GM18909 (cell line): ENCODE results near the gene MACF1.

ENCODE experiments used
- ATAC-seq: cut with Tn5 transposase; IDR thresholded peaks from one replicate; pipeline ENCODE4 v1.9.1; 2021; ENCODE audit warnings: mild to moderate bottlenecking; ENCODE audit not compliant: unreplicated experiment, poor library complexity

Gene MACF1

DNA sequence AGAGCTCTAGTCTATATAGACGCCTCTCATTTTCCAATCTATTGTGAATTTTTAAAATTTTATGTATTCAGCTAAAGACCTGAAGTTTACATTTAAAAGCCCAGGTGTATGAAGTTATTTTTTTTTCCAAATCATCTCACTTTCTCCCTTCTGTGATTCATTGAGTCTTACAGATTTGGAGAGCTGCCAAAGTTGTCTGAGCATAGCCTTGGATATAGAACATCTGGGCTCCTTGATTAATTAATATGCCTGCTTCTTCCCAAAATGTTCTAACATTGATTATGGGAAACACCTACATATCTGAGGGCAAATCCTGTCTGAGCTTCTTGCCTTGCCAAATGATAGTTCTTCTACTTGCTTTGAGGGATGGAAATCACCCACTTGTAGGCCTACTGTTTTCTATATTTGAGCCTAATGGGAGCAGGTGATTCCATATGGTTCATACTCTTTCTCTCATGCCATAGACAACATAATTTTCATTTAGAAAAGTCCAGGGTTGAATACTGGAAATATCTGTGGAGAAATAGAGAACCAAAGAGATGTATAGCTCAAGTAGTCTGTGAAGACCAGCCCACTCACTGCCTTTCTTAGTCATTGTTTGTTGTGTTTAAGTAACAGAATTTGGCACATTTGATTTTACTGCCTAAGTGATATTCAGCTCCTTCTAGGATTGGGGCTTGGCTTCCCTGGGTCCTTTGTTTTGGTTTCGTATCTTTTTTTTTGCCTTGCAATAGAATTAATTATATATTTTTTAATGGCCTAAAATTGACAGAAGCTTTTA lies 46.2 kb downstream of the MACF1 start:
- ATAC-seq: no peak

DNA sequence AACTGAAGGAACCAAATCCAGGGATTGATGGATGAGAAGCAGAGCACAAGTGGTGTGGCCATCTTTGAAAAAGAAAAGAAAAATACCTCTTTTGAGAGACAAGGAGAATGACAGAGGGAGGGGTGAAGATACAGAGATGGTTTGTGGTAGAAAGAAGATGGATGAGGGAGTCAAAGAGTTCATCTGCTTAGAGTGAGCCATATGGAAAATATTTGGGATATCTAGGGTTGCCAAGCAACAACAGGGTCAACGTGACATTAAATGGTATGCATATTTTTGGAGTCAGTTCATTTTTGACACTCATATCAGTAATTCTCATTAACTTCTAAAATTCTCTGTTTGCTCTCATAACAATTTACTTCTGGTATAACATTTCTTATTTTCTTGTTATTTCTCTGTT lies 50.7 kb downstream of the MACF1 start:
- ATAC-seq: no peak

DNA sequence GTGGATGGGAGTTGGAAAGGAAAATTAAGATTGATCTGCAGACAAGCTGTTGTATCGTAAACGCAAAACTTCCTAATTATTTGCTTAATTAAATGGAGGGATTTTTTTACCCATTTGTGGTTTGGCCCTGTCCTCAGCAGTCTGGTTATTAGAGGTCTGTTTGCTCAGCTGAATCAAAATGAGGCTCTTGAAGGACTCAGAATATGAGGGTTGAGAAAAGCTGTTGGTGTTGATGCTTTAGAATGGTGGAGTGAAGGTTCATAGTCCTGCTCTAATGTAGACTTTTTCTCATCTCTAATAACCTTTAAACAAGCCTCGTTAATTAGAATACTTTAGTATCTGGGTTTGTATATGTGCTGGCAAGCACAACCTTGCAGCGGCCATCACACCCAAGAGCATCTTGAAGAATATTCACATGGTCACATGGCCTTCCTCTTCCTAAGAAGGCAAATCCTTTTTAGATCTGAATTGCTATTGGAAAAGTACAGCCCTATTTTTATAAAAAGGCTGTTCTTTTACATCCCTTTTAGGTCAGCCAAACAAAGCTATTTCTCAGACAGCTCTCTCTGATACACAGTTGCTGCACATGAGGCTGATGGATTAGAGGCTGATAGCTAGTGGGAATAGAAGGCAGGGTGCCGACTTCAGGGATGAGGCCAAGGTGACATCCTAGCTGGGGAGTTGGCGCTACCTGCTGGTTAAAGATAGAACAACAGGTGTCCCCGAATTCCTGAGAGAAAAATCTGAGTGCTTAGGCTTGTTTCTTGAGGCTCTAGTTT lies 53.8 kb downstream of the MACF1 start:
- no peak for ATAC-seq

DNA sequence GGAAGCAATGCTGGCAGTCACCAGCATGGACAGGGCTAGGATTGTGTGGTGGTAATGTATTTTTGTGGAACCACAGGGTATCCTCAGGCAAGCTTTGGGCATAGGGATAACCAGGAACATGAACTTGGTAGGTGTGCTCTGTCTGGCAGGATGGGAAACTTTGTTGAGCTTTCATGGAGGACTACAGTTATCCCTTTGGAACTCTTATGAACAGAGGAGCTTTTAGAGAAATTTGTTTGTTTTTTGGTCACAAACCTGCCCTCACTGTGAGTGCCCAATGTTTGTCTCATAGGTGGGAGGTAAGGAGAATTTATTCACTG lies 54.4 kb downstream of the MACF1 start:
- no peak for ATAC-seq

DNA sequence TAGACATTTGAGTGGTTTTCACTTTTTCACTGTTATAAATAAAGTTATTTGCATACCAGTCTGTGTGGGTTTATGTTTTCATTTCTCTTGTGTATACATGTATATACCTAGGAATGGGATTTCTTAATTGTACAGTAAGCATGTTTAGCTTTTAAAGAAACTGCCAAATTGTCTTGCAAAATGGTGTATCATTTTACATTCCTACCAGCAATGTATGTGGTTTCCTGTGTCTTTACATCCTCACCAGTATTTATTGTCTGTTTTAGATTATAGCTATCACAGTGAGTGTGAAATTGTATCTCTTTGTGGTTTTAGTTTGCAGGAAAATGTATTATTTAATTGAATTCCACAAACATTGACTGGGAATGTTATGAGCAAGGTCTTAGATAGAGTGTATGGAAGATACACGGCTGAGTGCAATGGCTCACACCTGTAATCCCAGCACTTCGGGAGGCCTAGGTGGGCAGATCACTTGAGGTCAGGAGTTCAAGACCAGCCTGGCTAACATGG lies 57.3 kb downstream of the MACF1 start:
- no peak for ATAC-seq

DNA sequence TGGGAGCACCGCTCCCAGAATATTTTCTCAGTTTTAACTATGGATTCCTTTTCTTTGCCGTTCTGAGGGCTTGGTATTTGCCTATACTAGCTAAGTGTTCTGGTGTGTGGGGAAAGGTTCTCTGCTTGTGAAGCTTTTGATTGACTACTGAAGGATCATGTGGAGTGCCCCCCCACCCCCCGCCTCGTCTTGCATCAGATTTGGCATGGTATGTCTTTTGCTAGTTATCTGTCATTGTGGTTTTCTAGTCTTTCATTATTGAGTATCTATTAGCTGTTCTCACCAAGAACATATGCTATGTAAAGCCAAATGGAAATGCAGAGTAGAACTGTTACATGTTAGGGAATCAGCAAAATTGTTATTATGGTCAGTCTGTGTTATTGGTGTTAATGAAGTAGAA lies 58.3 kb downstream of the MACF1 start:
- no peak for ATAC-seq

DNA sequence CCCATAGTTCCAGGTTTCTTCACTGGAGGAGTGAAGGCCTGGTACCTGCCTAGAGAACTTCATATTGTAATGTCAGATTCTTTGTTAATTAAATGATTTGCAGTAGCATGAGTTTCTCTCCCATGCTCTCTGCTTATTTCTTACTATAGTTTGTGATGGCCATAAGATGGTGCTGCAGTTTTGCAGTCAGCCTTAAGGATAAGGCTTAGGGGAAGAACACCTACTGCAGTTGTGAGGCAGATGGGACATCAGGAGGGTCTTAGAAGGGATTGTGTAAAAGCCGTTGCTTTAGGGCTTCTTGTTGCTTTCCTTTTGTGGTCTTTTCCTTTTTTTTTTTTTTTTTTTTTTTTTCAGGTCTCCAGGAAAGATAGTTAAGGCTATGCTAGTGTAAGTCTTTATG lies 61.8 kb downstream of the MACF1 start:
- no peak for ATAC-seq

DNA sequence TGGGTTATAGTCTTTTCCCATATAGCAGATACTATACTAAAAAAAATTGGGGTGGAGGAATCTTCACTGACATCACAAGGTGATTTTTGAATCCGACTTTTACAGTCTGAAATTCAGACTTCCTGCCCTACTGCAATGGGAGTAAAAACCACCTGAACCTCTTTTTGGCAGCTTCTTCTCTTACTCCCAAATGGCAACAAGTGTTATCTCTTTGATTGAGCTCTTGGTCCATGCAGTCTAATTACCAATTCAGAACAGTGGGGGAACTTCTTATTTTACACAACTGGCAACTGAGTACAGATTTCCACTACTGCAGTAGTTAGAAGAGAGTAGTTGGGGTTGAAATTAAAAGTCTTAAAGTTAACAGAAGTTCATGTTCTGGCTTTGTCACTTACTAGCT lies 62.3 kb downstream of the MACF1 start:
- ATAC-seq: no peak

DNA sequence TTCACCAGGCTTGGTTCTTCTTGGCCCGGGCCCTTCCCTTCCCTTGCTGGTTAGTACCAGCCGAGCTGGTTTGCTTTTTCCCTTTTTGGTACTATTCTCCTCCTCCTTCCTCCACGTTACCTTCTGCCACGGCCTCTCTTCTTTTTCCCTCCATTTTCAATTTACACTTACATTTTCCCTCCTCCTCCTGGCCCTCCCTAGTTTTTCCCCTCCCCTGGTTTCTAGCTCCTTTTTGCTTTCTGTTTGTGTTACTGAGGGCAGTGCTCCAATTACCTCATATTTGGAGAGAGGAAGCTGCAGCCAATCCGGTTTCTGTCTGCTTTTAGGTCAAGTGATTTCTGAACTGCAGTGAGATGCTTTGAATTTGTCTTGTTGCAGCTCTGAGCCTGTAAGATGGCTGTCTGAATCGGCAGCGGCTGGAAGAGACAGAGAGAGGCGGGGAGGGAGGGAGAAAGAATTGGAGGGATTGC lies 63.7 kb downstream of the MACF1 start:
- no peak for ATAC-seq

DNA sequence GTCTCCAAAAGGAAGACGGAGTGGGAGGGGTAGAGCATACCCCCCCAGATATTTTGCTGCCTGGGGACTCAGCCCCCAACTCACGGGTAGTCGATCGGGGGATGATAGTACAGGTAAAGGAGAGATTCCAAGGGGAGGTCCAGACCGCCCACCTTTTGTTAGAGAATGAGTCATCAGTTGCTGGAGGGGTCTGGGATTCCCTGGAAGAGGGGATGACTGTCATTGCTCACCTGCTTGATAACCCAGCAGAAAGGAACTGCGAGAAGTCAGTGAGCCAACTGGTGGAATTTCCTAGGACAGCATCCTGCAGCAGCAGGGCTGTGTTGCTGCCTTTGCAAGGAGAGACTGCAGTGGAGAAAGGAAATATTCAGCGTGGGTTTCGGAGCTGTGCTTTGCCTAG lies 64.4 kb downstream of the MACF1 start:
- ATAC-seq: no peak

DNA sequence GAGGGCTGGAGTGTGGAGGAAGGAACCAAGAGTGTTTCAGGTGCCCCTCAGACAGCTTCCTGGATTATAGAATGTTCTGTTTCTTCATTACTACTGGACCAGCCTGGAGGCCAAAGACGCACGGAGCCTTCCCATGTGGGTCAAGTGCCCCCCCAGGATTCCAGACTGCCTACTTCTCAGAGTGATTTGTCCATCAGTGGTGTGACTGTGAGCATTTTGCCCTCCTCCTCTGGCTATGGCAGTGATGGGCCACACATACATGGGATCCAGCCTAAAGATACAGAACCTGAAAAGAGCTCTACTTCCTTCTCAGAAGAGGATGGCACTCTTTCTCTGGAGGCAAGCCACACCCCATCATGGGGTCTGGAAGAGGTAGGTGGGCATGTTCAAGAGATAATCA lies 64.9 kb downstream of the MACF1 start:
- ATAC-seq: no peak

DNA sequence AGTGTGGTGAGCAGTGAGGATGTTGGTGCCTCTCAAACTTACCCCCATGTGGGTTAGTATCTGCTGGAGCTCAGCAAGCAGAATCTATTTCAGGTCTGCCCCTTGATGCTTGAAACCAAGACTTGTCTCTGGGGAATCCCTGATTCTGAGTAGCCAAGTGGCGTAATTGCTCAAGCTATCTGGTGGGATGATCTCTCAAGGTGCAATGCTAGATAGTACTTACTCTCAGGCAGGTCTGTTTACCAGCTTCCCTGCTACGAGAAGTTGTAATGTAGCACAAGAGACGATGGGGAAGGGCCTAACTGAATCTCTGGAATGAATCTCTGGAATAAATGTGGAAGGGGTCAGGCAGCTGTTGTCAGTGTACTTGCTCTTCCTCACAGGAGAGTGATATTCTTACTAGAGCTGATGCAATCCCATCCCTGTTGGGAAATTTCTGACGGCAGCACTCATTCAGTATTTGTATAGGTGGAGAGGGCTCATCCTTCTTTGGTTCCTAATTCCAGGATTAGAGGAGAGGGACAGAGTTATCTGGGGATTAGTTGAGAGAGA lies 65.4 kb downstream of the MACF1 start:
- peak; percentile 75 for ATAC-seq

DNA sequence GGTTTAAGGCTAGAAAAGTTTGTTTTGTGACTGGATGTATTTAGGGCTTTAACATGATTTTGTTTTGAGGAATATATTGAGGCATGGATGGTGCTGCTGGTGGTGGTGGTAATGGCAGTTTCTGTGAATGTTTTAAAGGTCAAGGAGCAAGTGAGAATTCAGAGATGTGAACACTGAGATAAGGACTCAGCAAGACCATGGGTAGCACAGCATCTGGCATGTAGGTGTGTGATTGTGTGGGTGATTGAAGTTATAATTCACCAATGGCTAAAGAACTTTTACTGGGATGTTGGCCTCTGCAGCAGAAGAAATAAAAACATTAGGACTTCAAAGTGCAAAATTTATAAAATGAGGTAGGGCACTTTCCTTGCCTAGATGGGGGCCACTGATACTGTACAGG lies 65.9 kb downstream of the MACF1 start:
- no peak for ATAC-seq

DNA sequence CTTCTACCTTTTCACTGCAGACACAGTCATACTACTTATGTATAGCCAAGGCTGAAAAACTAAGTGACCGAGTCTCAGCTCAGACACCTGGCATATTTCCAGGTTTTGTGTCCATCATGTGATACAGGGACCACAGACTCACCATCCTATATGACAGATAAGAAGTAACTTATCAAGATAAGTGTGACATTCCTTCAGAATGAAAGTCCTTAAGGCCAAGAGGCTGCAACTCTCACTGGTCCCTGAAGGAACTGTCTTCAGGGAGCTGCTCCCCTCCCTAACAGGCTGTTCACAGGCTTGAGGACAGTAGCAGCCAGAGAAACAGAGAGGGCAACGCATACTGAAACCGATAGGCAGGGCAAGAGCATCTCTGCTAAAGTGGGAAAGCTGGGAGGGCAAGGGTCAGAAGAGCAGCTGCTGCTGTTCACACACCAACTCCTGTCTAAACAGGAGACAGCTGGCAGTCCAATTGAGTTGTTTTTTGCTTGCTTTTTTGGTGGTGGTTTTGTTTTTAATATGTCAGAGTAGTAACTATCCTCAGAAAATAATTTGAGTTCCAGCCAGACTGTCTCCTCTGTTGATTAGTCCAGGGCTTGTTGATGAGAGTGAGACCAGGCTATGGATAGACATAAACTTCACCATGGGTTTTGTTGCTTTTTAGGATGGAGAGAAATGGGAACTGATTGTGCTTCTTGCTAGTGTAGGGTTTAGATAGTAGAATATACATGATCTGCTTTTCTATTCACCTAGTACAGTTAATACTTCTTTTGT lies 67.7 kb downstream of the MACF1 start:
- ATAC-seq: peak; percentile 68

DNA sequence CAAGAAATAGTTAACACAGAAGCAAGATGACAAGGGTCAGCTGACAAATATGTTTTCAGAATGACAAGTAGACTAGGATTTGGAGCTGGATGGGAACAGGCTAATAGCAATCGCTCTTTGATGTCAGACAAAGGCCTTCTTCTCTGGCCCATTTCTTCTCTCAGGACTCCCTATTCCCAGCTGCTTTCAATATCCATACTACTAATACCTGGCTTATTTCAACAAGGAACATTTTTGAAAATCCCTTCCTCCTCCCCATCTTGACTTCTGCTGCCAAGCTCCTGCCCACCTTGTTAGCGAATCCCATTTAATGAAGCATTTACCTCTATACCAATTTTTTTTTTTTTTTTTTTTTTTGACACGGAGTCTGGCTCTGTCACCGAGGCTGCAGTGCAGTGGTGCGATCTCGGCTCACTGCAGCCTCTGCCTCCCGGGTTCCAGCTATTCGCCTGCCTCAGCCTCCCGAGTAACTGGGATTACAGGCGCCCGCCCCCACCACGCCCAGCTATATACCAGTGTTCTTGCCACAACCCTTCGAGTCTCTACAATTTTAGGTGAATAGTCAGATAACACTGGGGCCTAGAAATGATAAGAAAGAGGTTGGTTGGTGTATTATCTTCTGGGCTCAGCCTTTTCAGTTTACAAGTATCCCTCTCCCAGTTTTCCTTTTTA lies 68.4 kb downstream of the MACF1 start:
- ATAC-seq: no peak

DNA sequence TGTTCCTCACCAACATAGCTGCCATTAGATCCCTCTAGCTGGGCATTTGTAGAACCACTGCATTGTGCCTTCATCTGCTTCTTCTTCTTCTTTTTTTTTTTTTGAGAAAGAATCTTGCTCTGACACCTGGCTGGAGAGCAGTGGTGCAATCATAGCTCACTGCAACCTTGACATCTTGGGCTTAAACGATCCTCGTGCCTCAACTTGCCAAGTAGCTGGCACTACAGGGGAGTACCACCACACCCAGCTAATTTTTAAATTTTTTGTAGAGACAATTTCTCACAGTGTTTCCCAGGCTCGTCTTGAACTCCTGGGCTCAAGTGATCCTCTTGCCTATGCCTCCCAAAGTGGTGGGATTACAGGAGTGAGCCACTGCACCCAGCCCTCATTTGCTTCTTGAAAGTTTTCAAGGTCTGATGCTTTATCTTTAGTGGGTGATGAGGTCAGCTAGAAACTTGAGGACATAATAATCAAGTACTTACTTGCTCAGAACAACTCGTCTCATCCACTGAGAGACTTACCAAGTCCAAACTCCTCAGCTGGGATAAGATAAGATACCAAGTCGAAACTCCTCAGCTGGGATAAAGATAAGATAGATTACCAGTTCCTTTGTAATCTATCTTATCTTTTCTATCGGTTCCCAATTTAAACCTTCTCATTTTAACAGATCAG lies 71.5 kb downstream of the MACF1 start:
- no peak for ATAC-seq

DNA sequence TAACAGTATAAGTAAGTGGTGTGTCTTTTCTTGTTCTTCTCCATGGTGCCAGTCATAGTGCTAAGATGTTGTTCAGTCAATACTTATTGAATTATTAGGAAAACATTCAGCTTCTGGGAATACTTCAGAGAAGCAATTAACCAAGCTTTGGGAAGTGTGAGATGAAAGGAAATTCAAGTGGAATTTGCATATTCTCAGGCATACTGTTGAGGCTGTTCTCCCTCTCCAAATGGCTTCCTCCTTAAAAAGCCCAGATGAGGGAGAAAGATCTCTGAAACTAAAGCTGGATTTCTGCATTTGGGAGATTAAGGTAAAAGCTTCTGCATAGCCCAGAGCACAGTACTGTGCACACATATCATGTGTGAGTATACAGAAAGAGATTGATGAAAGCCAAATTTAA lies 73.4 kb downstream of the MACF1 start:
- ATAC-seq: no peak

DNA sequence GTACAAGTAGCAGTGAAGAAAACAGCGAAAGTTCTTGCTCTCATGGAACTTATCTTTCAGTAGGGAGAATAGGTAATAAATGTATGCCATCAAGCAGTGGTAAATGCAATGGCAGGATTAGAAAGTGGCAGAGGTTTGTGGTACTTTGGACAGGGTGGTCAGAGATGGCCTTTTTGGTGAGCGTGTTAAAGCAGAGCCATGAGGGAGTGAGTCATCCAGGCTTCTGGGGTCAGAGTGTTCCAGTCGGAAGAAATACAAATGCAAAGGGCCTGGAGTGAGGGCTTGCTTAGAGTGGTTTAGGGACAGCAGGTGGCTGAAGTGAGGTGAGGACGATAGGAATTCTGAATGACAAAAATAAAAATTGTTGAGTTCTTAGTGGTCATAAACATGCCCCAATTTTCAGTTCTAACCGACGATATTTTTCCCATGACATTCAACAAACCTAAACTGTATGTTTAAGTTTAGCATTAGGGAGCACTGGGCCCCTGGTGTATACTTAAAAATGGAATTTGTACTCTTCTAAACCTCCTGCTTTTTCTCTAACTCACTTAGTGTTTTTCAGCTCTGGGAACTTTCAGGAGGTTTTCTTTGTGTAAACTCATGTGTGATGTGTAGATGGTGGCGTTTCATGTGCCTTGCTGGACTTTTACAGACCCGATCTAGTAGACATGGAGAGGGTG lies 78.2 kb downstream of the MACF1 start:
- no peak for ATAC-seq

DNA sequence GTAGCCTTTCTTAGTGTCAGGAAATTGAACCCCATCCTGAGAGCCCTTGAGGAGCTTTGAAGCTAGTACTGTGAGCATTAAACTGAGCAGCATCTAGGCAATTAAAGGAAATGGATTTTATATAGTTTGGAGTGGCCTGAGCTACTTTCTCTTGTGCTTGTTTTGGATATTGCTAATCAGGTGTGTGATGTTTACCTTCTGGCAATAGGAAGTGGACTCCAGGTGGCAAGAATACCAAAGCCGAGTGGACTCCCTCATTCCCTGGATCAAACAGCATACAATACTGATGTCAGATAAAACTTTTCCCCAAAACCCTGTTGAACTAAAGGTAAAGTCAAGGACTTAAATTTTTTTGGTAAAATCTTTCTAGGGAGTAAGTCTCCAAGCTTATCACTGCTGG lies 79.4 kb downstream of the MACF1 start:
- no peak for ATAC-seq
